OCI-LY3 (cell line): ENCODE measurements around the gene ARMC2.

ENCODE experiments used
- H2AFZ ChIP-seq: fragments of 200-600, 300-600 bp; shearing (Covaris generic); 2 replicates; pipeline ENCODE4 v1.6.0; 2014; ENCODE audit warnings: antibody characterized with exemption, low read depth, low read length
- H3K27ac ChIP-seq: fragments of 200-600, 300-600 bp; sonication (generic); 2 replicates; pipeline ENCODE4 v1.5.1; 2014; ENCODE audit warnings: mild to moderate bottlenecking, low read length, moderate library complexity, mixed read lengths
- H3K27me3 ChIP-seq: fragments of 200-600, 300-600 bp; sonication (generic); 2 replicates; pipeline ENCODE4 v1.6.1; 2014; ENCODE audit warnings: low read depth, low read length, mixed read lengths
- H3K36me3 ChIP-seq: fragments of 200-600, 300-600 bp; sonication (generic); replicated peaks from 2 replicates; pipeline ENCODE3; 2014; ENCODE audit warnings: low read depth, low read length, mixed read lengths
- H3K4me1 ChIP-seq: fragments of 300-600, 200-600 bp; sonication (generic); 2 replicates; pipeline ENCODE4 v1.6.1; 2014; ENCODE audit warnings: low read length, mixed read lengths
- H3K4me2 ChIP-seq: fragments of 200-600, 300-600 bp; sonication (generic); 2 replicates; pipeline ENCODE4 v1.6.1; 2014; ENCODE audit warnings: low read length, mixed read lengths
- H3K4me3 ChIP-seq: fragments of 300-600, 200-600 bp; sonication (generic); 2 replicates; pipeline ENCODE4 v1.5.1; 2014; ENCODE audit warnings: antibody characterized with exemption, mild to moderate bottlenecking, low read length, moderate library complexity
- H3K79me2 ChIP-seq: fragments of 300-600, 200-600 bp; shearing (Covaris generic); 2 replicates; pipeline ENCODE4 v1.6.1; 2014; ENCODE audit warnings: mild to moderate bottlenecking, low read length, mixed read lengths
- H3K9ac ChIP-seq: fragments of 300-600, 200-600 bp; shearing (Covaris generic); 2 replicates; pipeline ENCODE4 v1.6.0; 2014; ENCODE audit warnings: mild to moderate bottlenecking, low read length, moderate library complexity
- H3K9me3 ChIP-seq: fragments of 200-600, 300-600 bp; shearing (Covaris generic); 2 replicates; pipeline ENCODE4 v1.6.1; 2014; ENCODE audit warnings: low read length, mixed read lengths; ENCODE audit not compliant: insufficient read depth
- H4K20me1 ChIP-seq: fragments of 200-600, 300-600 bp; sonication (generic); 2 replicates; pipeline ENCODE4 v1.6.1; 2016; ENCODE audit warnings: low read length, mixed read lengths; ENCODE audit not compliant: insufficient read depth
- EZH2phosphoT487 ChIP-seq: fragments of 200-600 bp; shearing (Covaris generic); IDR thresholded peaks from 2 replicates; pipeline ENCODE4 v1.6.1; 2018; ENCODE audit warnings: antibody characterized with exemption, mixed run types, low read depth
- TF ChIP-seq, protein P1 (sequence below): fragments of 200-600, 300-600 bp; sonication (generic); IDR thresholded peaks from 2 replicates; pipeline ENCODE4 v1.5.1; 2014; ENCODE audit warnings: antibody characterized with exemption, low read length, low read depth

The ARMC2 gene

GRCh38 chr6:109001291-109001894 is 153.2 kb downstream of the ARMC2 start:
- Histone ChIP-seq H3K36me3 (no peaks in the 10 kb centered on the region), H3K9me3 (no peaks in the 10 kb centered on the region), H3K79me2 (no peaks in the 10 kb centered on the region), H3K4me1 (peaks cover 4% of the 10 kb centered on the region; the same call in 1 of the 2 replicates), H2AFZ (no peak overlapping the region), H3K9ac (no peak overlapping the region), H3K4me3 (no peak overlapping the region), H3K27me3 (no peaks in the 10 kb centered on the region), H3K27ac (no peak overlapping the region), H3K4me2 (no peak overlapping the region), H4K20me1 (peaks cover 3% of the 10 kb centered on the region; the same call in 1 of the 2 replicates)
- no peak for TF ChIP-seq EZH2phosphoT487
- TF ChIP-seq, protein P1, sequence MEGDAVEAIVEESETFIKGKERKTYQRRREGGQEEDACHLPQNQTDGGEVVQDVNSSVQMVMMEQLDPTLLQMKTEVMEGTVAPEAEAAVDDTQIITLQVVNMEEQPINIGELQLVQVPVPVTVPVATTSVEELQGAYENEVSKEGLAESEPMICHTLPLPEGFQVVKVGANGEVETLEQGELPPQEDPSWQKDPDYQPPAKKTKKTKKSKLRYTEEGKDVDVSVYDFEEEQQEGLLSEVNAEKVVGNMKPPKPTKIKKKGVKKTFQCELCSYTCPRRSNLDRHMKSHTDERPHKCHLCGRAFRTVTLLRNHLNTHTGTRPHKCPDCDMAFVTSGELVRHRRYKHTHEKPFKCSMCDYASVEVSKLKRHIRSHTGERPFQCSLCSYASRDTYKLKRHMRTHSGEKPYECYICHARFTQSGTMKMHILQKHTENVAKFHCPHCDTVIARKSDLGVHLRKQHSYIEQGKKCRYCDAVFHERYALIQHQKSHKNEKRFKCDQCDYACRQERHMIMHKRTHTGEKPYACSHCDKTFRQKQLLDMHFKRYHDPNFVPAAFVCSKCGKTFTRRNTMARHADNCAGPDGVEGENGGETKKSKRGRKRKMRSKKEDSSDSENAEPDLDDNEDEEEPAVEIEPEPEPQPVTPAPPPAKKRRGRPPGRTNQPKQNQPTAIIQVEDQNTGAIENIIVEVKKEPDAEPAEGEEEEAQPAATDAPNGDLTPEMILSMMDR, result no peak

GRCh38 chr6:109002051-109002697 is 154.0 kb downstream of the ARMC2 start:
- H4K20me1 ChIP-seq, result peaks cover 9% of the 10 kb centered on the region; the same call in 1 of the 2 replicates
- H3K79me2 ChIP-seq, result no peaks in the 10 kb centered on the region
- H3K27me3 ChIP-seq, result peaks cover 5% of the 10 kb centered on the region; the same call in 1 of the 2 replicates
- H3K36me3 ChIP-seq, result no peaks in the 10 kb centered on the region
- TF ChIP-seq, protein P1, result no peak
- no peak for TF ChIP-seq EZH2phosphoT487
- H3K9me3 ChIP-seq, result no peaks in the 10 kb centered on the region
- peaks cover 4% of the 10 kb centered on the region for H3K4me1 ChIP-seq
- no peak overlapping the region for H3K4me2 ChIP-seq
- H3K27ac ChIP-seq, result no peak overlapping the region
- no peak overlapping the region for H3K4me3 ChIP-seq
- H3K9ac ChIP-seq, result no peak overlapping the region
- no peak overlapping the region for H2AFZ ChIP-seq

GRCh38 chr6:109002882-109003281 is 154.7 kb downstream of the ARMC2 start:
- H3K79me2 ChIP-seq, result no peaks in the 10 kb centered on the region
- H3K27me3 ChIP-seq, result peaks cover 6% of the 10 kb centered on the region; the same call in 1 of the 2 replicates
- no peak overlapping the region for H3K9ac ChIP-seq
- H3K4me3 ChIP-seq, result no peak overlapping the region
- peaks cover 10% of the 10 kb centered on the region for H3K4me1 ChIP-seq
- H3K36me3 ChIP-seq, result no peaks in the 10 kb centered on the region
- peaks cover 9% of the 10 kb centered on the region; the same call in 1 of the 2 replicates for H4K20me1 ChIP-seq
- H2AFZ ChIP-seq, result no peak overlapping the region
- TF ChIP-seq, protein P1, result no peak
- TF ChIP-seq EZH2phosphoT487, result no peak
- H3K4me2 ChIP-seq, result no peak overlapping the region
- H3K27ac ChIP-seq, result no peak overlapping the region
- no peaks in the 10 kb centered on the region for H3K9me3 ChIP-seq

DNA sequence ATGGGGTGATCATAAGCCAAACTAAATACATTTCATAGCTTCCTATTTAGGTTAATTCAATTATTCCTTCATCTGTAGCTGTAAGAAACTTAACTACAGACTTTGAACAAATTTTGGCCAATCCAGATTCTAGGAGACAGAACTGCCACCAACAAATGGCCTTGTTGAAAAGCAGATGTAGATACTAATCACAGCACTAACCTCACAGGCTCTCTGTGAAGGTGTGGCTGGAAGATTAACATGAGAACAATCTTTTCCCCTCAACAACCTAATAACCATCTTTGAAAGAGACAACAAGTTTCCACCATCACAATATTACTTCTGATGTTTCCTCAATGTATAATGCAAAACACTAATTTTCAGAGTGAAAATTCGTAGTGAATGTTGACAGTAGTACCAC is 158.6 kb downstream of the ARMC2 start:
- no peak overlapping the region for H3K4me3 ChIP-seq
- no peak overlapping the region for H2AFZ ChIP-seq
- no peak for TF ChIP-seq EZH2phosphoT487
- TF ChIP-seq, protein P1, result no peak
- no peaks in the 10 kb centered on the region for H3K36me3 ChIP-seq
- no peaks in the 10 kb centered on the region for H3K79me2 ChIP-seq
- H4K20me1 ChIP-seq, result peaks cover 9% of the 10 kb centered on the region; the same call in 1 of the 2 replicates
- H3K4me1 ChIP-seq, result peaks cover 22% of the 10 kb centered on the region
- no peak overlapping the region for H3K4me2 ChIP-seq
- H3K27ac ChIP-seq, result no peak overlapping the region
- peaks cover 10% of the 10 kb centered on the region; the same call in 1 of the 2 replicates for H3K27me3 ChIP-seq
- no peak overlapping the region for H3K9ac ChIP-seq
- no peaks in the 10 kb centered on the region for H3K9me3 ChIP-seq
